Activated T-cell treated with anti-CD3 and anti-CD28 coated beads for 4 hours (primary cell): ENCODE data around the gene ELMOD2.

Source experiments
- DNase-seq: peaks from one replicate; pipeline ENCODE4 v3.0.0-alpha.2; 2020

The ELMOD2 gene

GRCh38 chr4:140584439-140584838 lies 60.5 kb downstream of the ELMOD2 start:
- DNase-seq: no peak

GRCh38 chr4:140595065-140595464 lies 71.1 kb downstream of the ELMOD2 start:
- no peak for DNase-seq

GRCh38 chr4:140600408-140600807 lies 76.4 kb downstream of the ELMOD2 start:
- no peak for DNase-seq

GRCh38 chr4:140602714-140603113 lies 78.7 kb downstream of the ELMOD2 start:
- DNase-seq: no peak

- DNase-seq: no peak
Observed at GRCh38 chr4:140603286-140603685, 79.3 kb downstream of the ELMOD2 start.
